GM11168 (cell line): Measurements from ENCODE around the gene PIAS2.
"Not testable (repeated sequence)": the region's sequence is repeated elsewhere in the genome, so short reads cannot be mapped to it uniquely, and the experiment has no call there.

Experiments
- in situ Hi-C: fragments of 300-500 bp; cut with MboI; formaldehyde crosslinking; loops from one replicate; pipeline ENCODE4 v1.12.0; 2022; ENCODE audit warnings: low sequenced_read_pairs; ENCODE audit not compliant: unreplicated experiment

PIAS2 gene

DNA sequence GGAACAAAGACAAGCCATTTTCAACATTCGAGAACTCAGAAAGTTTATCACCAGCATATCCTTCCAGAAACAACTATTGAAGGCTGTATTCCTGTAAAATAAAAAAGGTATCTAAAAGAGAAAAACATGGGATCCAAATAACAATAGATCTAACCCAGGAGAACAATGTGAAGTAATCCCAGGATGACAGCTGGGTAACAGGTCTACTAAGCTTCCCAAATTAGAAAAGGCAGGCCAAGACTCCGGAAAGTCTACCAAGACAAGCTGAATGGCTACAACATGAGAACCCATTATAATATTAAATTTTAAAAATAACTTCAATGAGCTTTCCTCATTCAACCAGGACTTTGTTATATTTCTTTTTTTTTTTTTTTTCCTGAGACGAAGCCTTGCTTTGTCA lies 6.5 kb downstream of the PIAS2 start:
- in situ Hi-C loops, result loop anchor here (25.0 kb wide), 1 partner anchor 276 kb away; the partner anchor contains the start of gene IER3IP1

DNA sequence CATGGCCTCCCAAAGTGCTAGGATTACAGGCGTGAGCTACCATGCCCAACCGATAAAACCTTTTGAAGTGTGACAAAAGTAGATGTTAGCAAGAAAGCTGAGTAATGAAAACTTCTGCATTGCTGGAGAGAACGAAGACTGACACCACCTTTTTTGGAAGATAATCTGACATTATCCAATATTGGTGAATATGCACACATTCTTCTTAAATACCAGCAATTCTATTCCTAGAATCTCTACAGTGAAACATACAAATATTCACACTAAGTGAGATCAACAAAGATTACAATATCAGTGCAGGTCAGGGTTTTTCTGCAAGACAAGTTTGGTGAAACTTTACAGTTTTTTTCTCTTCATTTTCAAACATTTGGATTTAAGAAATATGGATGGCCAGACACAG lies 7.8 kb downstream of the PIAS2 start:
- in situ Hi-C loops, result loop anchor here (25.0 kb wide), 1 partner anchor 278 kb away; the partner anchor contains the start of gene IER3IP1

DNA sequence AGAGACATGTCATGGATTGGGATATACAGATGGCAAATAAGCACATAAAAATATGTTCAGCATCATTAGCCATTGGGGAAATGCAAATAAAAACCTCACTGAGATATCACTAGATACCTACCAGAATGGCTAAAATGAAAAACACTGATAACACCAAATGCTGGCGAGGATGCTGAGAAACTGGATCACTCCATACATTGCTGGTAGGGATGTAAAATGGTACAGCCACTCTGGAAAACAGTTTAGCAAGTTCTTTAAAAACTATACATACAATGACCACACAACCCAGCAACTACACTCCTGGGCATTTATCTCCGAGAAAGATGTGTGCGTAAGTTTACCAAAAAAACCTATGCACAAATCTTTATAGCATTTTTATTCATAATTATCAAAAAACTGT lies 13.9 kb downstream of the PIAS2 start:
- in situ Hi-C loops, result loop anchor here (25.0 kb wide), 1 partner anchor 284 kb away; the partner anchor contains the start of gene IER3IP1

DNA sequence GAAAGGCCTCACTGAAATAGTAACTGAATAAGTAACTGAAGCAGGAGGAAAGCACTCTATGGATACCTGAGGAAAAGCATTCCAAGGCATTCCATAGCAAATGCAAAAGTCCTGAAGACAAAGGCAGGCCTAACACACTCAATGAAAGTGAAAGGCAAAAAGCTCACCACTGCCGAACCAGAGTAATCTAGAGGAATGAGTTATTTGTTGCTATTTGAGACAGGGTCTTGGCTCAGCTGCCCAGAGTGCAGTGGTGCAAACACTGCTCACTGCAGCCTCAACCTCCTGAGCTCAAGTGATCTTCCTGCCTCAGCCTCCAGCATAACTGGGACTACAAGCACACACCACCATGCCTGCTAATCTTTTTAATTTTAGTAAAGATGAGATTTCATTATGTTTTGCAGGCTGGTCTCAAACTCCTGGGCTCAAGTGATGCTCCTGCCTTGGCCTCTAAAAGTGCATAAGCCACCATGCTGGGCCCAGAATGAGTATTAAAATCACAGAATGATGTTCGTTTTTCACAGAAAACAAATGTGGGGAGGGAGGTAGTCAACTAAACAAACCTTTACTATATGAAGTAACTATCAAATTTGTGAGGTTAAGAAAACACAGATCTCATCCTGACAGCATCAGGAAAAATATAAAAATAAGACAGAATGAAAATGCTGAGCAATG lies 17.9 kb downstream of the PIAS2 start:
- in situ Hi-C loops, result no loop called here

DNA sequence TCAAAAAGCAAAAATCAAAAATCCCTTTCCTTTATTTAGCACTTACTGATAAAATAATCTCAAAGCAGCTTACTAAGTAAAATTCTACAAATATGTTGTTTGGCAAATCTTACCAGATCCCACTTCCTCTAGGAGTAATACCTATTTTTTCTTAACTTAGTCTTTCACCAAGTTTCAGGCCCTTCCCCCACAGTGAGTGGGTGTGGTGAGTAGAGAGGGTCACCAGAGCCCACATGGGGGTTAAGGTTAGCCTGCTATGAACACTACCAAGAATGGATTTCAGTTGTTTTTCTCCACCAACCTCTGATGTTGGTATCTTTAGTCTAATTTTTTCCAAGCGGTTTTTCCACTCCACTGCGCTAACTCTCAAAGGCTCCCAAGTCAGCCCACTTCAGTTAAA lies 23.2 kb downstream of the PIAS2 start:
- in situ Hi-C loops, result no loop called here

DNA sequence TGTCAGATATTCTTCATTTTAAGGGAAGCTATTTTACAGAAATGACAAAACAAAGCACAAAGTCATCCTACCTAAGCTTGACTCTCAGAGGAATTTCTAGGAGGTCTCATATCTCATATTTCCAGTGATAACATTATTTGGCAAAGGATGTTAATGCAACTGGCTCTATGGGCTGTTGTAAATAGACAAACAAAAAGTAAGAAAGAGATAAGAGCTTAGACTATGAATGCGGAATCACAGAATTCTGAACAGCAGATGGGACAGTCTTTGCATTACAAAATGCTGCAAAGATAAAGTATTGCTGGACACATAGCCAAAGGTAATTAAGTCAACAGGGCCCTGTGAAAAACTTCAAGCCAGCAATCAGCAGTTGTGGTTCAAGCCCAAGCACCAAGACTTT lies 23.9 kb downstream of the PIAS2 start:
- in situ Hi-C loops, result no loop called here

DNA sequence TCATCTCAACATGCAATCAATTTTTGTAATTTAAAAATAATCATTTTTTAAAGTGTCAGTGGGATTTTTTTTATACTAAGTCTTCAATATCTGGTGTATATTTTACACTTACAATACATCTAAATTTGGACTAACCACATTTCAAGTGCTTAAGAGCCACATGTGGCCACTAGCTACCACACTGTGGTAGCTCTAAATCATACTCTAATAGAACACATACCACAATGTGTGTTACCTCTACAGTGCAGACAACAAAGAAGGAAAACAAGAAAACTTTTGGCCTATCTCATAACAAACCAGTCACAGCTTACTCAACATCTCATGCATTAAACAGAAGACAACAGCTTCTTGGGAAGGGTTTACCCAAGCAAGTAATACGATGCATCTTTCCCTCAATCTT lies 24.5 kb downstream of the PIAS2 start:
- in situ Hi-C loops, result no loop called here

DNA sequence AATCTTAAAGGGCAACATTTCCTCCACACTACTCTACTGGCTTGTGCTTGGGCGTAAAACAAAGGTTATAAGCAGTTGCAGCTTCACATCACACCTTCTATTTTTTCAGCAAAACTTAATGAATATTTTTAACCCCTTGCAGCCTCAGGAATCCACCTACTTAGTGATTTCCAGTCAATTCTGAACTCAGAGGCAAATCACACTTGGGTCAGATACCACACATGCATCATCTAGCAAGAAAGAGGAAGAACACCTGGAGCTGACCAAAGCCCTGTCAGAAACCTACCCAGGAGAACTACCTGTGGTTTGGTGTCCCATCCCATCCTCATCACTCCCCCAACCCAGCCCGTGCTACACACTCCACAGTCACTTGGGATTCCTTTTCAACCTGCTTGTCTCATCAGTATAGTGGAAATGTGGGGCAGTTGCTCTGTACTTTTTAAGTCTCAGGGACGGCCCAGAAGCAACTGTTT lies 25.5 kb downstream of the PIAS2 start:
- in situ Hi-C loops, result no loop called here

DNA sequence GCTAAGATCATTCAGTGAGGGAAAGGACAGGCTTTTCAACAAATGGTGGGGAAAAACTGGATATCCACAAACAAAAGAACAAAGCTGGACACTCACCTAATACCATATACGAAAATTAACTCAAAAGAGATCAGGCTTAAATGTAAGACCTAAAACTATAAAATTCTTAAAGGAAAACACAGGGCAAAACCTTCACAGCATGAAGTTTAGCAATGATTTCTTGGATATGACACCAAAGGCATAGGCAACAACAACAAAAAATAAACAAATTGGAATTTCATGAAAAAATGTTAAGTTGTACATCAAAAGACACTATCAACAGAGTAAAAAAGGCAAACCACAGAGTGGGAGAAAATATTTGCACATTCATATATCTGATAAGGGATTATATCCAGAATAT lies 28.3 kb downstream of the PIAS2 start:
- in situ Hi-C loops, result no loop called here

DNA sequence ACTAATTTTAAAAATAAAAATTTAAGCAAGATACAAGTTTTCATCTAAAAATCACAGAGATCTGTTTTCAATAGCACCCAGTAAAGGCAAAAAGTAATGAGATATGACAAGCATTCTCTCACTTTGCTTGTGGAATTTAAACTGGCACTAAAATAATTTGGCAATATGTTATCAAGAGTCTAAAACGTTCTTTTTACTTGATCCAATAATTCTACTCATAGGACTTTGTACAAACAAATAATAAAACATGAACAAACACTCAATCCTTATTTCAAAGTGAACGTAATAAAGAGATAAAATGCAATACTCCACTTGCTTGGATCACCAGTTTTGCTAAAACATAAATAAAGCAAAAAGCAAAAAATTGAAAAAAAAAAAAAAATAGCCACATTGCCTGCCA lies 30.4 kb downstream of the PIAS2 start:
- in situ Hi-C loops, result no loop called here

DNA sequence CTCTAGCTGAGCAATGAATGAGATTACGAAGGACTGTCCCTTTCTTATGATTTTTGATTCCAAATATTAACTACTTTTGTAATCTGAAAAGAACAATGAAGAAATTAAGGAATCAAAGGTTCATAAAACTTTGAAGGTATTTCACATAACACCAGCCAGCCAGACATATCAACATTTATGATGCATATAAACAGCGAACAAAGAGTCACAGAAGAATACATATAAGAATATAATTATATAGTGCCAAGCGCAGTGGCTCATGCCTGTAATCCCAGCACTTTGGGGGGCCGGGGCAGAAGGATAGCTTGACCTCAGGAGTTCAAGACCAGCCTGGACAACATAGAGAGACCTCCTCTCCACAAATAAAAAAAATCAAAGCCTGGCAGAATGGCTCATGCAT lies 34.1 kb downstream of the PIAS2 start:
- in situ Hi-C loops, result no loop called here

DNA sequence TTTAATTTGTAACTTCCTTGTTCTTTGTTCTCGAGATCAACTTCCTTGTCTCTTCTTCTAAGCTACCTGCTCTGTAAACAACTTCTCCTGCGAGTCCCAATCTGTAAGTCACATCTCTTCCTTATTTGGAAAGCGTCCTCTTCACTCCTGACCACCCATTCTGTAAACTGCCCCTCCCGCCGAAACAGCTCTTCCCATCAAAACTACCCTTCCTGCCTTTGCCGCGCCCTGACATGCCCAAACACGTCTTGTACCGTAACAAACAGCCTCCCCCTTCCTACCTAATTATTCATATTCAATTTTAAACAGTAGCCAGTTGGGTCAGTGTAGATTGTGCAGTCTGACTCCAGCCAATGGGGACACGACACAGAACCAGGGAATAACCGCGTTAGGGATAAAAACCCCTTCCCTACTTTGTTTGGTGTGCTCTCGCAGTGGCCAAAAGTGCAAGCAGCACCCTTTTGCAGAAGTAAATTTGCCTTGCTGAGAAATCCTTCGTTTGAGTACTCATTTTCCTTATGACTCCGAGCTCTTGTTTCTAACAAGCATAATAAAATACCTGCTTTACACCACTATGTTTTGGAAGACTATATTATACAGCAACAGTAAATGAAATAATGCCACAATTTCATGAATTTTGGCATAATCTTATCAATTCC lies 39.8 kb downstream of the PIAS2 start:
- in situ Hi-C loops, result no loop called here

DNA sequence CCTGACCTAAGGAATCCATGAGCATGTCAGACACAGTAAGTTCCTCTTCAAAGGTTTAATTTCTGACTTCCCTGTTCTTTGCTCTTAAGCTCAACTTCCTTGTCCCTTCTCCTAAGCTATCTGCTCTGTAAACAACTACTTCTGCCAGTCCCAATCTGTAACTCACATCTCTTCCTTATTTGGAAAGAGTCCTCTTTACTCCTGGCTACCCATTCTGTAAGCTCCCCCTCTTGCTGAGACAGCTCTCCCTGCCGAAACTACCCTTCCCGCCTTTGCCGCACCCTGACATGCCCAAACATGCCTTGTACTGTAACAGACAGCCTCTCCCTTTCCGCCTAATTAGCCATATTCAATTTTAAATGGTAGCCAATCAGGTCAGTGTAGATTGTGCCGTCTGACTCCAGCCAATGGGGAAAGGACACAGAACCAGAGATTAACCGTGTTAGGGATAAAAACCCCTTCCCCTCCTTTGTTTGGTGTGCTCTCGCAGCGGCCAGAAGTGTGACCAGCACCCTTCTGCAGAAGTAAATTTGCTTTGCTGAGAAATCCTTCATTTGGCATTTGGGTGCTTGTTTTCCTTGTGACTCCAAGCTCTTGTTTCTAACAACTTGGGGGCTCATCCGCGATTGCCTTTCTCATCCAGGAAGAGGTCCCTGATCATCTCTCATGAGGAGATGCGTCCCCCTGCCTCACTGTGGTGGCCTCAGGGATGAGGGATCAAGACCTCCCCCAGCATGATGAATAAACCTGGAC lies 49.0 kb downstream of the PIAS2 start:
- in situ Hi-C loops, result no loop called here

DNA sequence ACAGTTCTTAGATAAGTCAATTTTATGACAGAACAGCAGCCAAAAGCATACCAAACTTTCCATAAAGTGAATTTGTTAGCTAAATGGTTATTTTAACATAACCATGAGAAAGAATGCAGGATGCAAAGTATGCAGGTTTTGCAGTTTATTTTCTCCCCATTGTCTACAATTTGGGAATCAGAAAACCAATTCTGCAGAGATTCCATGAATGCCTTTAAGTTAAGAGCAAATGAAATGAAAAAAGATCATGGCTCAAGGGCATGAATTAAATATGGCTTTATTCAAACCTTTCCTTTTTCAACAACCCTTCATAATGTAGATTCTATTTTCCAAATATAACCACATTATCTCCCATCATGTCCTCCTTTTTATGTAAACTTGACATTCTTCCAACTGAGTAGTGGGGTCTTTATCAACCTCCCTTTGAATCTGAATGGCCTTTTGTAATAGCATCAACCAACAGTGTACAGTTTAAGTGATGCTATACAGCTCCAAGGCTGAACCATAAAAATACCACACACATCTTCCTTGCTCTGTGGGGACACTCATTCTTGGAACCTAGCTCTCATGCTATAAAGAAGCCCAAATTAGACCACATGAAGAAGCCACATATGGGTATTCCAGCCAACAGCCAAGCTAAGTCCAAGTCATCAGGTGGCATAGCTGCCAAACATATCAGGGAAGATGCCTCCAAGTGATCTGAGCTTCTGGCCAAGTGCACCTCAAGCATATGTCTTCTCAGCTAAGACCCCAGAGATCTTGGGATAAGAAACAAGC lies 49.8 kb downstream of the PIAS2 start:
- in situ Hi-C loops, result no loop called here

DNA sequence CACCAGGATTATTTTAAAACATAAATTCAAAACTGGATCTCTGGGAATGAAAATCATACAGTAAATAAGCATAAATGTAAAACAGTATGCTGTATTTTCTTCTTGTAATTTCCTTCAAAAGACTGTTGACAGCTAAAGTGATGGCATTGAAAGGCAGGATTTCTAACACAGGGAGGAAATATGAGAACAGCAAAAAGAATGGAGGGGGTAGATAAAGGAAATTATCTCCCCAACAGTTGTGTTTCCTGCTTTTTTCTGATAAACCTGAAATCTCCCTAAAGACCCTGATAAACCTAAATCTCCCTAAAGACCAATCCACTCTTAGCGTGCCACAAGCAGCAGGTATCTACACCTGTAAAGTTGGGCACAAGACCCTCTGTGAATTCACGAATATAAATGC lies 50.8 kb downstream of the PIAS2 start:
- in situ Hi-C loops, result no loop called here

DNA sequence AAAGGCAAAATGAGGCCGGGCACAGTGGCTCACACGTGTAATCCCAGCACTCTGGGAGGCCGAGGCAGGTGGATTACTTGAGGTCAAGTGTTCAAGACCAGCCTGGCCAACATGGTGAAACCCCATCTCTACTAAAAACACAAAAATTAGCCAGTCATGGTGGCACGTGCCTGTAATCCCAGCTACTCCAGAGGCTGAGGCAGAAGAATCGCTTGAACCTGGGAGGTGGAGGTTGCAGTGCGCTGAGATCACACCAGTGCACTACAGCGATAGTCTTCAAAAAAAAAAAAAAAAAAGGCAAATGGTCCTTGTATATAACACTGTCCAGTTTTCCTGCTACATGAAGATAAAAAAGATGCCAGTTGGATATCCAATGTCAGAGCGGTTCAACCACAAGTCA lies 52.1 kb downstream of the PIAS2 start:
- in situ Hi-C loops, result not testable (repeated sequence)

DNA sequence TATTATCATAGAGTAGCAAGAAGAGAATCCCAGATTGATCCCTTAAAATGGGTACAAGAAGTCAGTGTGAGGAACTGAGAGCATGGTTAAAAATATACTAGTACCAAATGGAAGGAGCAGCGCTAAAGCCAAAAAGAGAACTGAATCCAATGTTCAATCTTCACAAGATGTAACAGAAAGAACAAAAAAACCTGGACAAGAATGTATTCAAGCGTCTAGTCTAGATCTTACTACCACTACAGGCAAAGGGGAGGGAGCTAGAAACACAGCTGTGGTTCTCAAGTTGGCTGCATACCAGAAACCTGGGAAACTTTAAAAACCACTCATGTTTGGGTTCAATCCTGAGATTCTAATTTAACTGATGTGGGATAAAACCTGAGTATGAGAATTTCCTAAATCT lies 57.5 kb downstream of the PIAS2 start:
- in situ Hi-C loops, result no loop called here

DNA sequence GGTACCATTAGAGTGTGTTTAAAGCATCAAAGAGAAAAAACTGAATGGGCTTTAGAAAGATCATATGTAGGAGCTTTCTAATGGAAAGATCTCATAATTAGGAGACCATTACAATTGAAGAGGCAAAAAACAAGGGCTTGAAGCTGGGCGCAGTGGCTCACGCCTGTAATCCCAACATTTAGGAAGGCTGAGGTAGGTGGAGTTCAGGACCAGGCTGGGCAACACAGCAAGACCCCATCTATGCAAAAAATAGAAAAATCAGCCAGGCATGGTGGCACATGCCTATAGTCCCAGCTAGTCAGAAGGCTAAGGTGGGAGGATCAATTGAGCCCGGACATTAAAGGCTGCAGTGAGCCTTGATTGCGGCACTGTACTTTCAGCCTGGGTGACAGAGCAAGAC lies 59.0 kb downstream of the PIAS2 start:
- in situ Hi-C loops, result no loop called here

DNA sequence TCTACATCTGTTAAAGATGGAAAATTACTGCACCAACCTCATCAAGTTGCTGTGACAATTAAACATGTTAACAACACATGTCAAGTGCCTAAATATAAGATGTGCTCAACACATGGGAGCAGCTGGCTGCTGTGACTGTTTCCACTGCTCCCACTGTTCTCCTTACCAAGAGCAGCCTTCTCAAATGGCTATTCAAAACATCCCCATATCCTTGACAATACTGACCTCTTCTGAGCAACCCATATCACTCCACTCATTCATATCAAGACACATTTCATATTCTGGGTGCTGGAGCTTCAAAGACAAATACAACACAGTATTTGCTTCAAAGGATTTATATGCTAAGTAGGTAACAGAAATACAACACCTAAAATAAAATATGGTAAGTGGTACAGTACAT lies 60.3 kb downstream of the PIAS2 start:
- in situ Hi-C loops, result no loop called here

DNA sequence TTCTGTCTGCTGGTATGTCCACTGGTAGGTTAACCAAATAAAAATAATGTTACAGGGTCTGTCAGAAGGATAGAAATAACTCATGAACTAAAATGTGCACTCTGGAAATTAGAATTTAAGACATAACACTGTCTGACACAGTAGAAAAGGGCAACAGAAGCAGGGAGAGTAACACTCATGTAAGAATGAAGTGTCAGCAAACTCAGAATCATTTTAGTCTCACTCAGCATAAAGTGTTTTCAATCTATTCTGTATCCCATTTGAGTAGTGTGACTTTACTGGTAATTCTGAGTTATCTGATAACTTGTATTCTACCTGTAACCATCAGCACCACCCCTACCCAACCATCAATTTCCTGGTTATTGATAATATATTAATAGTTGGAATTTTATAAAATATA lies 68.3 kb downstream of the PIAS2 start:
- in situ Hi-C loops, result no loop called here
